HEK293 (cell line): Measurements from ENCODE around the gene RAET1E.
"Not testable (repeated sequence)": the region's sequence is repeated elsewhere in the genome, so short reads cannot be mapped to it uniquely, and the experiment has no call there.

Experiments used
- YY1 ChIP-seq: fragments of 450-650 bp; formaldehyde crosslinking; IDR thresholded peaks from 2 replicates; pipeline ENCODE4 v1.5.1; 2018; ENCODE audit warnings: missing biosample characterization, missing genetic modification characterization
- ZNF114 ChIP-seq: fragments of 450-650 bp; formaldehyde crosslinking; IDR thresholded peaks from 2 replicates; pipeline ENCODE4 v1.5.0; 2017; ENCODE audit warnings: missing biosample characterization, missing genetic modification characterization
- ZNF138 ChIP-seq: fragments of 450-650 bp; formaldehyde crosslinking; IDR thresholded peaks from 2 replicates; pipeline ENCODE4 v1.5.1; 2016; ENCODE audit warnings: missing biosample characterization, missing genetic modification characterization, borderline replicate concordance
- ZNF561 ChIP-seq: fragments of 450-650 bp; IDR thresholded peaks from 2 replicates; pipeline ENCODE4 v1.5.1; 2018; ENCODE audit warnings: missing biosample characterization, missing genetic modification characterization, borderline replicate concordance
- ZNF585B ChIP-seq: fragments of 450-650 bp; formaldehyde crosslinking; IDR thresholded peaks from 2 replicates; pipeline ENCODE4 v1.5.1; 2016; ENCODE audit warnings: missing biosample characterization, missing genetic modification characterization
- ZNF707 ChIP-seq: fragments of 450-650 bp; formaldehyde crosslinking; IDR thresholded peaks from 2 replicates; pipeline ENCODE4 v1.5.1; 2016; ENCODE audit warnings: missing biosample characterization, missing genetic modification characterization

GRCh38 chr6:149854017-149854416 lies 43.9 kb downstream of the RAET1E start:
- TF ChIP-seq YY1, ZNF138, ZNF707, ZNF585B, ZNF561, ZNF114 (tag by site-specific recombination): not testable (repeated sequence)
